HEK293 (cell line): ENCODE measurements around the gene NDRG4.

Experiments
- CTCF ChIA-PET: fragments of 350-600 bp; formaldehyde crosslinking; extraction: SDS; loops from one replicate; lab custom pipeline; 2021; ENCODE audit warnings: antibody characterized with exemption; lab: Yijun Ruan, JAX
- POLR2A ChIA-PET: fragments of 300-600 bp; formaldehyde crosslinking; extraction: SDS; loops from one replicate; lab custom pipeline; 2020; ENCODE audit warnings: antibody characterized with exemption, inconsistent platforms; lab: Yijun Ruan, JAX
- H3K27ac ChIP-seq: fragments of 200-500 bp; sonication (Bioruptor generic); 2 replicates; pipeline ENCODE4 v1.5.1; 2014; ENCODE audit warnings: low read depth, low read length, control low read depth, inconsistent platforms; ENCODE audit errors: extremely low read depth
- H3K36me3 ChIP-seq, 2 experiments: fragments of 200-500 bp in 1 of 2; sonication (Bioruptor generic) in 1 of 2; 1 replicate in 1 of 2; 2 replicates in 1 of 2; pipeline ENCODE4 v1.5.1; 2014 to 2017; ENCODE audit warnings: inconsistent platforms in 2 of 2, low read length in 2 of 2; ENCODE audit not compliant: control insufficient read depth in 2 of 2, insufficient read depth in 1 of 2
- H3K4me1 ChIP-seq: fragments of 200-500 bp; sonication (Bioruptor generic); 2 replicates; pipeline ENCODE4 v1.5.1; 2014; ENCODE audit warnings: mild to moderate bottlenecking, low read length, inconsistent platforms; ENCODE audit not compliant: control insufficient read depth, insufficient read depth
- H3K4me3 ChIP-seq: 2 replicates; pipeline ENCODE4 v1.5.1; 2011; ENCODE audit warnings: low read depth, mild to moderate bottlenecking, control low read depth, low read length, moderate library complexity
- H3K9me3 ChIP-seq: fragments of 200-500 bp; sonication (Bioruptor generic); 2 replicates; pipeline ENCODE4 v1.5.1; 2014; ENCODE audit warnings: low read depth, low read length, inconsistent platforms; ENCODE audit not compliant: control insufficient read depth, insufficient read depth
- KLF7 ChIP-seq: fragments of 450-650 bp; formaldehyde crosslinking; IDR thresholded peaks from 2 replicates; pipeline ENCODE4 v1.5.1; 2016; ENCODE audit warnings: missing biosample characterization, missing genetic modification characterization, borderline replicate concordance
- OVOL3 ChIP-seq: fragments of 450-650 bp; formaldehyde crosslinking; IDR thresholded peaks from 2 replicates; pipeline ENCODE4 v1.5.1; 2016; ENCODE audit warnings: missing biosample characterization, missing genetic modification characterization
- WT1 ChIP-seq: fragments of 450-650 bp; formaldehyde crosslinking; IDR thresholded peaks from 2 replicates; pipeline ENCODE4 v1.5.1; 2016; ENCODE audit warnings: missing biosample characterization, missing genetic modification characterization
- ZNF169 ChIP-seq: fragments of 450-650 bp; formaldehyde crosslinking; IDR thresholded peaks from 2 replicates; pipeline ENCODE4 v1.5.1; 2016; ENCODE audit warnings: missing biosample characterization, missing genetic modification characterization
- ZNF174 ChIP-seq: fragments of 450-650 bp; formaldehyde crosslinking; IDR thresholded peaks from 2 replicates; pipeline ENCODE4 v1.5.0; 2017; ENCODE audit warnings: missing biosample characterization, mild to moderate bottlenecking, missing genetic modification characterization
- ZNF324 ChIP-seq: fragments of 450-650 bp; formaldehyde crosslinking; IDR thresholded peaks from 2 replicates; pipeline ENCODE4 v1.5.1; 2016; ENCODE audit warnings: missing biosample characterization, missing genetic modification characterization
- ZNF544 ChIP-seq: fragments of 450-650 bp; formaldehyde crosslinking; IDR thresholded peaks from 2 replicates; pipeline ENCODE4 v1.5.0; 2017; ENCODE audit warnings: missing biosample characterization, missing genetic modification characterization
- ZNF701 ChIP-seq: fragments of 450-650 bp; formaldehyde crosslinking; IDR thresholded peaks from 2 replicates; pipeline ENCODE4 v1.5.1; 2016; ENCODE audit warnings: missing biosample characterization, missing genetic modification characterization
- ZNF768 ChIP-seq: fragments of 450-650 bp; formaldehyde crosslinking; IDR thresholded peaks from 2 replicates; pipeline ENCODE4 v1.5.1; 2018; ENCODE audit warnings: missing biosample characterization, mild to moderate bottlenecking, missing genetic modification characterization
- ZNF776 ChIP-seq: fragments of 450-650 bp; formaldehyde crosslinking; IDR thresholded peaks from 2 replicates; pipeline ENCODE4 v1.5.0; 2017; ENCODE audit warnings: missing biosample characterization, missing genetic modification characterization, borderline replicate concordance
- ZNF837 ChIP-seq: fragments of 450-650 bp; formaldehyde crosslinking; IDR thresholded peaks from 2 replicates; pipeline ENCODE4 v1.5.1; 2016; ENCODE audit warnings: missing biosample characterization, missing genetic modification characterization
- ZSCAN30 ChIP-seq: fragments of 450-650 bp; IDR thresholded peaks from 2 replicates; pipeline ENCODE4 v1.5.1; 2018; ENCODE audit warnings: missing biosample characterization, mild to moderate bottlenecking, missing genetic modification characterization, moderate library complexity
- TF ChIP-seq, protein P1 (sequence below): fragments of 450-650 bp; formaldehyde crosslinking; IDR thresholded peaks from 2 replicates; pipeline ENCODE4 v1.5.1; 2016; ENCODE audit warnings: missing biosample characterization, missing genetic modification characterization
- TF ChIP-seq, protein P2 (sequence below): fragments of 450-650 bp; formaldehyde crosslinking; IDR thresholded peaks from 2 replicates; pipeline ENCODE4 v1.5.1; 2017; ENCODE audit warnings: missing biosample characterization, missing genetic modification characterization
- TF ChIP-seq, protein P3 (sequence below): fragments of 450-650 bp; formaldehyde crosslinking; IDR thresholded peaks from 2 replicates; pipeline ENCODE4 v1.5.1; 2017; ENCODE audit warnings: missing biosample characterization, missing genetic modification characterization
- TF ChIP-seq, protein P4 (sequence below): fragments of 450-650 bp; formaldehyde crosslinking; IDR thresholded peaks from 2 replicates; pipeline ENCODE4 v1.5.1; 2016; ENCODE audit warnings: missing biosample characterization, missing genetic modification characterization, low read depth
- TF ChIP-seq, protein P5 (sequence below): fragments of 450-650 bp; formaldehyde crosslinking; IDR thresholded peaks from 2 replicates; pipeline ENCODE4 v1.5.1; 2016; ENCODE audit warnings: missing biosample characterization, missing genetic modification characterization, borderline replicate concordance
- TF ChIP-seq, protein P6 (sequence below): sonication (generic); formaldehyde crosslinking; IDR thresholded peaks from 2 replicates; pipeline ENCODE4 v1.8.1; 2022; ENCODE audit warnings: mild to moderate bottlenecking, moderate library complexity, missing genetic modification reagents
- TF ChIP-seq, protein P7 (sequence below): fragments of 450-650 bp; formaldehyde crosslinking; conservative IDR thresholded peaks from 2 replicates; pipeline ENCODE4 v1.5.1; 2016; ENCODE audit warnings: low read depth, missing biosample characterization, missing genetic modification characterization

Gene NDRG4

DNA sequence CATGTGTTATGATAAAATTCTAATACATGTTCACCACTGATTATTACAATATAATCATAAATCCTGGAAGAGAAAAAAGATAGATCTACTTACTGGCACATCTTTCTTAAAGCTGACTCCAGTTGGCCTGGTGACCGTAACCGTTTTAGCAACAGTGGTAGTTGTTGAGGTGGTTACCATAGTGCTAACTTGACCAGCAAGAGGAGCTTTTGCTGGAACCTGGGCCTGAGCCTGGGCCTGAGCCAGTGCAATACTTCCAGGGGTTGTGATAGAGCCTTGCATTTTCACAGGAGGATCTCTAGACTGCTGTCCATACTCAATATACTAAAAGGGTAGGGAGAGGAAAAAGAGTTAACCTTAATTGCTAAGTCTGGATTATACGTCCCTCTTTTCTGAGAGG is 51.6 kb downstream of the NDRG4 start:
- H3K4me3 ChIP-seq = no peak overlapping the region
- CTCF ChIA-PET = interaction anchor here (0.6 kb wide), 1 partner anchor 86 kb away, joined by 6 read pairs; no protein-coding TSS in a partner anchor
- H3K27ac ChIP-seq = no peak overlapping the region
- no peak for TF ChIP-seq ZNF776 (tag by site-specific recombination)
- no peak for TF ChIP-seq ZNF174
- TF ChIP-seq, protein P1, sequence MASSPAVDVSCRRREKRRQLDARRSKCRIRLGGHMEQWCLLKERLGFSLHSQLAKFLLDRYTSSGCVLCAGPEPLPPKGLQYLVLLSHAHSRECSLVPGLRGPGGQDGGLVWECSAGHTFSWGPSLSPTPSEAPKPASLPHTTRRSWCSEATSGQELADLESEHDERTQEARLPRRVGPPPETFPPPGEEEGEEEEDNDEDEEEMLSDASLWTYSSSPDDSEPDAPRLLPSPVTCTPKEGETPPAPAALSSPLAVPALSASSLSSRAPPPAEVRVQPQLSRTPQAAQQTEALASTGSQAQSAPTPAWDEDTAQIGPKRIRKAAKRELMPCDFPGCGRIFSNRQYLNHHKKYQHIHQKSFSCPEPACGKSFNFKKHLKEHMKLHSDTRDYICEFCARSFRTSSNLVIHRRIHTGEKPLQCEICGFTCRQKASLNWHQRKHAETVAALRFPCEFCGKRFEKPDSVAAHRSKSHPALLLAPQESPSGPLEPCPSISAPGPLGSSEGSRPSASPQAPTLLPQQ = no peak
- no peak for TF ChIP-seq OVOL3 (tag by site-specific recombination)
- TF ChIP-seq, protein P2, sequence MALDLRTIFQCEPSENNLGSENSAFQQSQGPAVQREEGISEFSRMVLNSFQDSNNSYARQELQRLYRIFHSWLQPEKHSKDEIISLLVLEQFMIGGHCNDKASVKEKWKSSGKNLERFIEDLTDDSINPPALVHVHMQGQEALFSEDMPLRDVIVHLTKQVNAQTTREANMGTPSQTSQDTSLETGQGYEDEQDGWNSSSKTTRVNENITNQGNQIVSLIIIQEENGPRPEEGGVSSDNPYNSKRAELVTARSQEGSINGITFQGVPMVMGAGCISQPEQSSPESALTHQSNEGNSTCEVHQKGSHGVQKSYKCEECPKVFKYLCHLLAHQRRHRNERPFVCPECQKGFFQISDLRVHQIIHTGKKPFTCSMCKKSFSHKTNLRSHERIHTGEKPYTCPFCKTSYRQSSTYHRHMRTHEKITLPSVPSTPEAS (tag by site-specific recombination) = no peak
- TF ChIP-seq, protein P3, sequence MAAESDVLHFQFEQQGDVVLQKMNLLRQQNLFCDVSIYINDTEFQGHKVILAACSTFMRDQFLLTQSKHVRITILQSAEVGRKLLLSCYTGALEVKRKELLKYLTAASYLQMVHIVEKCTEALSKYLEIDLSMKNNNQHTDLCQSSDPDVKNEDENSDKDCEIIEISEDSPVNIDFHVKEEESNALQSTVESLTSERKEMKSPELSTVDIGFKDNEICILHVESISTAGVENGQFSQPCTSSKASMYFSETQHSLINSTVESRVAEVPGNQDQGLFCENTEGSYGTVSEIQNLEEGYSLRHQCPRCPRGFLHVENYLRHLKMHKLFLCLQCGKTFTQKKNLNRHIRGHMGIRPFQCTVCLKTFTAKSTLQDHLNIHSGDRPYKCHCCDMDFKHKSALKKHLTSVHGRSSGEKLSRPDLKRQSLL = no peak
- TF ChIP-seq WT1 = no peak
- no peak for TF ChIP-seq ZNF768 (tag by site-specific recombination)
- TF ChIP-seq, protein P4, sequence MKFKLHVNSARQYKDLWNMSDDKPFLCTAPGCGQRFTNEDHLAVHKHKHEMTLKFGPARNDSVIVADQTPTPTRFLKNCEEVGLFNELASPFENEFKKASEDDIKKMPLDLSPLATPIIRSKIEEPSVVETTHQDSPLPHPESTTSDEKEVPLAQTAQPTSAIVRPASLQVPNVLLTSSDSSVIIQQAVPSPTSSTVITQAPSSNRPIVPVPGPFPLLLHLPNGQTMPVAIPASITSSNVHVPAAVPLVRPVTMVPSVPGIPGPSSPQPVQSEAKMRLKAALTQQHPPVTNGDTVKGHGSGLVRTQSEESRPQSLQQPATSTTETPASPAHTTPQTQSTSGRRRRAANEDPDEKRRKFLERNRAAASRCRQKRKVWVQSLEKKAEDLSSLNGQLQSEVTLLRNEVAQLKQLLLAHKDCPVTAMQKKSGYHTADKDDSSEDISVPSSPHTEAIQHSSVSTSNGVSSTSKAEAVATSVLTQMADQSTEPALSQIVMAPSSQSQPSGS (tag by site-specific recombination) = no peak
- TF ChIP-seq, protein P5, sequence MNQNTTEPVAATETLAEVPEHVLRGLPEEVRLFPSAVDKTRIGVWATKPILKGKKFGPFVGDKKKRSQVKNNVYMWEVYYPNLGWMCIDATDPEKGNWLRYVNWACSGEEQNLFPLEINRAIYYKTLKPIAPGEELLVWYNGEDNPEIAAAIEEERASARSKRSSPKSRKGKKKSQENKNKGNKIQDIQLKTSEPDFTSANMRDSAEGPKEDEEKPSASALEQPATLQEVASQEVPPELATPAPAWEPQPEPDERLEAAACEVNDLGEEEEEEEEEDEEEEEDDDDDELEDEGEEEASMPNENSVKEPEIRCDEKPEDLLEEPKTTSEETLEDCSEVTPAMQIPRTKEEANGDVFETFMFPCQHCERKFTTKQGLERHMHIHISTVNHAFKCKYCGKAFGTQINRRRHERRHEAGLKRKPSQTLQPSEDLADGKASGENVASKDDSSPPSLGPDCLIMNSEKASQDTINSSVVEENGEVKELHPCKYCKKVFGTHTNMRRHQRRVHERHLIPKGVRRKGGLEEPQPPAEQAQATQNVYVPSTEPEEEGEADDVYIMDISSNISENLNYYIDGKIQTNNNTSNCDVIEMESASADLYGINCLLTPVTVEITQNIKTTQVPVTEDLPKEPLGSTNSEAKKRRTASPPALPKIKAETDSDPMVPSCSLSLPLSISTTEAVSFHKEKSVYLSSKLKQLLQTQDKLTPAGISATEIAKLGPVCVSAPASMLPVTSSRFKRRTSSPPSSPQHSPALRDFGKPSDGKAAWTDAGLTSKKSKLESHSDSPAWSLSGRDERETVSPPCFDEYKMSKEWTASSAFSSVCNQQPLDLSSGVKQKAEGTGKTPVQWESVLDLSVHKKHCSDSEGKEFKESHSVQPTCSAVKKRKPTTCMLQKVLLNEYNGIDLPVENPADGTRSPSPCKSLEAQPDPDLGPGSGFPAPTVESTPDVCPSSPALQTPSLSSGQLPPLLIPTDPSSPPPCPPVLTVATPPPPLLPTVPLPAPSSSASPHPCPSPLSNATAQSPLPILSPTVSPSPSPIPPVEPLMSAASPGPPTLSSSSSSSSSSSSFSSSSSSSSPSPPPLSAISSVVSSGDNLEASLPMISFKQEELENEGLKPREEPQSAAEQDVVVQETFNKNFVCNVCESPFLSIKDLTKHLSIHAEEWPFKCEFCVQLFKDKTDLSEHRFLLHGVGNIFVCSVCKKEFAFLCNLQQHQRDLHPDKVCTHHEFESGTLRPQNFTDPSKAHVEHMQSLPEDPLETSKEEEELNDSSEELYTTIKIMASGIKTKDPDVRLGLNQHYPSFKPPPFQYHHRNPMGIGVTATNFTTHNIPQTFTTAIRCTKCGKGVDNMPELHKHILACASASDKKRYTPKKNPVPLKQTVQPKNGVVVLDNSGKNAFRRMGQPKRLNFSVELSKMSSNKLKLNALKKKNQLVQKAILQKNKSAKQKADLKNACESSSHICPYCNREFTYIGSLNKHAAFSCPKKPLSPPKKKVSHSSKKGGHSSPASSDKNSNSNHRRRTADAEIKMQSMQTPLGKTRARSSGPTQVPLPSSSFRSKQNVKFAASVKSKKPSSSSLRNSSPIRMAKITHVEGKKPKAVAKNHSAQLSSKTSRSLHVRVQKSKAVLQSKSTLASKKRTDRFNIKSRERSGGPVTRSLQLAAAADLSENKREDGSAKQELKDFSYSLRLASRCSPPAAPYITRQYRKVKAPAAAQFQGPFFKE = no peak
- TF ChIP-seq, protein P6, sequence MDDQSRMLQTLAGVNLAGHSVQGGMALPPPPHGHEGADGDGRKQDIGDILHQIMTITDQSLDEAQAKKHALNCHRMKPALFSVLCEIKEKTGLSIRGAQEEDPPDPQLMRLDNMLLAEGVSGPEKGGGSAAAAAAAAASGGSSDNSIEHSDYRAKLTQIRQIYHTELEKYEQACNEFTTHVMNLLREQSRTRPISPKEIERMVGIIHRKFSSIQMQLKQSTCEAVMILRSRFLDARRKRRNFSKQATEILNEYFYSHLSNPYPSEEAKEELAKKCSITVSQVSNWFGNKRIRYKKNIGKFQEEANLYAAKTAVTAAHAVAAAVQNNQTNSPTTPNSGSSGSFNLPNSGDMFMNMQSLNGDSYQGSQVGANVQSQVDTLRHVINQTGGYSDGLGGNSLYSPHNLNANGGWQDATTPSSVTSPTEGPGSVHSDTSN = no peak
- TF ChIP-seq ZNF701 (tag by site-specific recombination) = no peak
- TF ChIP-seq, protein P7, sequence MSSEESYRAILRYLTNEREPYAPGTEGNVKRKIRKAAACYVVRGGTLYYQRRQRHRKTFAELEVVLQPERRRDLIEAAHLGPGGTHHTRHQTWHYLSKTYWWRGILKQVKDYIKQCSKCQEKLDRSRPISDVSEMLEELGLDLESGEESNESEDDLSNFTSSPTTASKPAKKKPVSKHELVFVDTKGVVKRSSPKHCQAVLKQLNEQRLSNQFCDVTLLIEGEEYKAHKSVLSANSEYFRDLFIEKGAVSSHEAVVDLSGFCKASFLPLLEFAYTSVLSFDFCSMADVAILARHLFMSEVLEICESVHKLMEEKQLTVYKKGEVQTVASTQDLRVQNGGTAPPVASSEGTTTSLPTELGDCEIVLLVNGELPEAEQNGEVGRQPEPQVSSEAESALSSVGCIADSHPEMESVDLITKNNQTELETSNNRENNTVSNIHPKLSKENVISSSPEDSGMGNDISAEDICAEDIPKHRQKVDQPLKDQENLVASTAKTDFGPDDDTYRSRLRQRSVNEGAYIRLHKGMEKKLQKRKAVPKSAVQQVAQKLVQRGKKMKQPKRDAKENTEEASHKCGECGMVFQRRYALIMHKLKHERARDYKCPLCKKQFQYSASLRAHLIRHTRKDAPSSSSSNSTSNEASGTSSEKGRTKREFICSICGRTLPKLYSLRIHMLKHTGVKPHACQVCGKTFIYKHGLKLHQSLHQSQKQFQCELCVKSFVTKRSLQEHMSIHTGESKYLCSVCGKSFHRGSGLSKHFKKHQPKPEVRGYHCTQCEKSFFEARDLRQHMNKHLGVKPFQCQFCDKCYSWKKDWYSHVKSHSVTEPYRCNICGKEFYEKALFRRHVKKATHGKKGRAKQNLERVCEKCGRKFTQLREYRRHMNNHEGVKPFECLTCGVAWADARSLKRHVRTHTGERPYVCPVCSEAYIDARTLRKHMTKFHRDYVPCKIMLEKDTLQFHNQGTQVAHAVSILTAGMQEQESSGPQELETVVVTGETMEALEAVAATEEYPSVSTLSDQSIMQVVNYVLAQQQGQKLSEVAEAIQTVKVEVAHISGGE (tag by site-specific recombination) = no peak
- no peak for TF ChIP-seq ZNF169 (tag by site-specific recombination)
- TF ChIP-seq KLF7 (tag by site-specific recombination) = no peak
- no peak for TF ChIP-seq ZNF544 (tag by site-specific recombination)
- TF ChIP-seq ZSCAN30 = no peak
- TF ChIP-seq ZNF837 (tag by site-specific recombination) = no peak
- no peak for TF ChIP-seq ZNF324 (tag by site-specific recombination)
- POLR2A ChIA-PET = no interaction called here
- no peaks in the 10 kb centered on the region for H3K9me3 ChIP-seq
- H3K36me3 ChIP-seq = peaks cover 56 to 99% of the 10 kb centered on the region in 2 experiments
- H3K4me1 ChIP-seq = no peaks in the 10 kb centered on the region
